ENCODE measurements around the gene DLG2. TPM values are rescaled to one million over a fixed set of nuclear protein-coding genes. Genes with fewer than 3 reads are reported as not detected.

Gene DLG2
- total RNA-seq, 1 donor from 2014 or later: 2.4 TPM

DNA sequence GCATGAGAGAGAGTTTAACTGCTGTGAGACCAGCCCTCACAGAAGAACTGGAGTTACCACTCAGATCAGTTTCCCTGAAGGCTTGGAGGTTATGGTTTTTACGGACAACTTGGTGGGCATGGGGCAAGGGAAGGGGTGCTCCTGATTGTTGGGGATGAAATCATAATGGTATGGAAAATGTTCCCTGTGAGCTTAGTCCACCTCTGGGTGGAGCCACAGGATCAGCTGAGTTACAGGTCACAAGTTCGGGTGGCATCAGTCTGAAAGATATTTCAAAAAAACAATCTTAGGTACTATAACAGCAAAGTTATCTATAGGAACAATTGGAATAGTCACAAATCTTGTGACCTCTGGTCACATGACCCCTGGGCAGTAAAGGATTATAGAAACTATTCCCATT is 162.9 kb downstream of the DLG2 start:
- TF ChIP-seq, protein P1, sequence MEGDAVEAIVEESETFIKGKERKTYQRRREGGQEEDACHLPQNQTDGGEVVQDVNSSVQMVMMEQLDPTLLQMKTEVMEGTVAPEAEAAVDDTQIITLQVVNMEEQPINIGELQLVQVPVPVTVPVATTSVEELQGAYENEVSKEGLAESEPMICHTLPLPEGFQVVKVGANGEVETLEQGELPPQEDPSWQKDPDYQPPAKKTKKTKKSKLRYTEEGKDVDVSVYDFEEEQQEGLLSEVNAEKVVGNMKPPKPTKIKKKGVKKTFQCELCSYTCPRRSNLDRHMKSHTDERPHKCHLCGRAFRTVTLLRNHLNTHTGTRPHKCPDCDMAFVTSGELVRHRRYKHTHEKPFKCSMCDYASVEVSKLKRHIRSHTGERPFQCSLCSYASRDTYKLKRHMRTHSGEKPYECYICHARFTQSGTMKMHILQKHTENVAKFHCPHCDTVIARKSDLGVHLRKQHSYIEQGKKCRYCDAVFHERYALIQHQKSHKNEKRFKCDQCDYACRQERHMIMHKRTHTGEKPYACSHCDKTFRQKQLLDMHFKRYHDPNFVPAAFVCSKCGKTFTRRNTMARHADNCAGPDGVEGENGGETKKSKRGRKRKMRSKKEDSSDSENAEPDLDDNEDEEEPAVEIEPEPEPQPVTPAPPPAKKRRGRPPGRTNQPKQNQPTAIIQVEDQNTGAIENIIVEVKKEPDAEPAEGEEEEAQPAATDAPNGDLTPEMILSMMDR (IDR thresholded peaks at IDR 0.05; ENCODE audit: unreplicated experiment): no peak
- no peaks in the 10 kb centered on the region for H3K36me3 Mint-ChIP-seq (ENCODE audit: insufficient read depth)
- no peaks in the 10 kb centered on the region for H3K4me1 Mint-ChIP-seq (ENCODE audit: low read depth)
- no peak for DNase-seq (ENCODE audit: low spot score, unreplicated experiment)
- no peaks in the 10 kb centered on the region for H3K9me3 Mint-ChIP-seq (ENCODE audit: low read depth)
- H3K27ac Mint-ChIP-seq: no peak overlapping the region
- H3K4me3 Mint-ChIP-seq (ENCODE audit: low read depth): no peak overlapping the region
- H3K27me3 Mint-ChIP-seq: no peaks in the 10 kb centered on the region

DNA sequence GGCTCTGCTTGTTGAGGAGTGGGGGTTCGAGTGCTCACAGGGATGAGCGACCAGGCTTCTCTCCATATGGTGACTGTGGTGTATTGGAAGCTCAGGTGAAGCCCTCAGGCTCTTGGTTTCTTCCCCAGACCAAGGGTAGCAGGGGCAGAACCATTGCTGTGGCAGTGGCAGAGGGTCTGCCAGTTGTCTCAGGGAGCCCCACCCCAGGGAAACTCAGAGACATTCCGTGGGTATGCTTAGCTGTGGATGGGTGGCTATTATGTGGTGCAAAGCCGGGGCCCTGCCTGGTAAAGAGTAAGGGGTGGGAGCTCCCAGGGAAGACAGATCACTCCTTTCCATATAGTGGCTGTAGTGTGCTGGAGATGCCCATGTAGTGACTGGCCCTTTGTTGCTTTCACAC is 167.8 kb downstream of the DLG2 start:
- Mint-ChIP-seq H3K4me1 (ENCODE audit: low read depth) (no peaks in the 10 kb centered on the region), H3K27me3 (no peaks in the 10 kb centered on the region), H3K36me3 (ENCODE audit: insufficient read depth) (no peaks in the 10 kb centered on the region), H3K9me3 (ENCODE audit: low read depth) (peaks cover 25% of the 10 kb centered on the region), H3K4me3 (ENCODE audit: low read depth) (no peak overlapping the region), H3K27ac (no peak overlapping the region)
- TF ChIP-seq, protein P1 (IDR thresholded peaks at IDR 0.05; ENCODE audit: unreplicated experiment): no peak
- no peak for DNase-seq (ENCODE audit: low spot score, unreplicated experiment)

DNA sequence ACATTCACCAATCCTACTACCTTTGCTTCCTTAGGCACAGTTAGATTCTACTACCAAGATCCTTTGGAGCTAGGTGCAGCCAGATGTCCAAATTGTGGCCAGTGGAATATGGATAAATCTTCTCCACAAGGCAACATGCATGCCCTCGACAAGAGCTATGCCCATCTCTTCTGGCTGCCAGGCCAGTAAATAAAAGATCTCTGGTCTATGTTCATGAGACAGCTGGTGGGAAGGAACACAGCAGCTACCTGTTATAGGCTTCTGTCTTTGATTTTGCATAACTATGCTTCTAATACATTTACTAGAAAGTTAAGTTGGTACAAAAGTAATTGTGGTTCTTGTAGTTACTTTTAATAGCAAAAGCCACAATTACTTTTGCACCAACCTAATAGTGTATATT is 182.7 kb downstream of the DLG2 start:
- no peak overlapping the region for H3K4me3 Mint-ChIP-seq (ENCODE audit: low read depth)
- TF ChIP-seq, protein P1 (IDR thresholded peaks at IDR 0.05; ENCODE audit: unreplicated experiment): no peak
- no peaks in the 10 kb centered on the region for H3K27me3 Mint-ChIP-seq
- no peak for DNase-seq (ENCODE audit: low spot score, unreplicated experiment)
- no peaks in the 10 kb centered on the region for H3K36me3 Mint-ChIP-seq (ENCODE audit: insufficient read depth)
- H3K9me3 Mint-ChIP-seq (ENCODE audit: low read depth): no peaks in the 10 kb centered on the region
- no peak overlapping the region for H3K27ac Mint-ChIP-seq
- peaks cover 10% of the 10 kb centered on the region for H3K4me1 Mint-ChIP-seq (ENCODE audit: low read depth)

DNA sequence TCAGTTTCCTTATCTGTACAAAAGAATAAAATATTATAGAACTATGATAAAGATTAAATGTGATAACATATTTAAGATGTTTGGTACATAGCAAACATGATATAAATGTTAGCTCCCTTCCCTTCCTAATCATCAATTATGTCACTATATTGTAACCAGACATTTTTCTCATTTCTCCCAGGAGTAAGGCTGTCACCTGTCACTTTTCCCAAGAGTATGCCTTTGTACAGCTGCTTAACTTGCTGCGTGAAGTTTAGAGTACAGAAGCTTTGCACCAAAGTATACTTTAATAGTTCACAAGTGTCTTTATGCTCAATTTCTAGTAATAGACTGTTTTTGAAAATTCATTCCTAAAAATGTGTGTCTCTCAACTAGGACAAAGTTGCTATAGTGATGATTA is 186.9 kb downstream of the DLG2 start:
- Mint-ChIP-seq H3K9me3 (ENCODE audit: low read depth) (peaks cover 15% of the 10 kb centered on the region), H3K4me1 (ENCODE audit: low read depth) (no peaks in the 10 kb centered on the region), H3K4me3 (ENCODE audit: low read depth) (no peak overlapping the region), H3K36me3 (ENCODE audit: insufficient read depth) (no peaks in the 10 kb centered on the region), H3K27ac (no peak overlapping the region), H3K27me3 (no peaks in the 10 kb centered on the region)
- TF ChIP-seq, protein P1 (IDR thresholded peaks at IDR 0.05; ENCODE audit: unreplicated experiment): no peak
- no peak for DNase-seq (ENCODE audit: low spot score, unreplicated experiment)

DNA sequence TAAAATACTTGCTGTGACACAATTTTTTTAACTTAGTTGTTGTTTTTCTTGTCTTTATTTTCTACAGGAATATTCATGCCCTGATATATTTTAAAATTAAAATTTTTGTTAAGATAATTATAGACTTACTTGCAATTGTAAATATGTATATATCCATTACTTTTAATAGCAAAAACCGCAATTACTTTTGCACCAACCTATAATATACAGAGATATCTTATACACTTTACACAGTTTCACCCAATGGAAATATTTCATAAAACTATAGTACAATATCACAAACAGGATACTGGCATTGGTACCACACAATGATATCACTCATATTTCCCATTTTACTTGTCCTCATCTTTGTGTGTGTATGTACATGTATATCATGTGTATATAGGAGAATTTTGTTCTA is 188.8 kb downstream of the DLG2 start:
- DNase-seq (ENCODE audit: low spot score, unreplicated experiment): no peak
- Mint-ChIP-seq H3K9me3 (ENCODE audit: low read depth) (peaks cover 24% of the 10 kb centered on the region), H3K27ac (no peak overlapping the region), H3K4me1 (ENCODE audit: low read depth) (no peaks in the 10 kb centered on the region), H3K36me3 (ENCODE audit: insufficient read depth) (no peaks in the 10 kb centered on the region), H3K4me3 (ENCODE audit: low read depth) (no peak overlapping the region), H3K27me3 (no peaks in the 10 kb centered on the region)
- TF ChIP-seq, protein P1 (IDR thresholded peaks at IDR 0.05; ENCODE audit: unreplicated experiment): no peak
